Measurements from ENCODE around the gene ITGB3BP.

The ITGB3BP gene

DNA sequence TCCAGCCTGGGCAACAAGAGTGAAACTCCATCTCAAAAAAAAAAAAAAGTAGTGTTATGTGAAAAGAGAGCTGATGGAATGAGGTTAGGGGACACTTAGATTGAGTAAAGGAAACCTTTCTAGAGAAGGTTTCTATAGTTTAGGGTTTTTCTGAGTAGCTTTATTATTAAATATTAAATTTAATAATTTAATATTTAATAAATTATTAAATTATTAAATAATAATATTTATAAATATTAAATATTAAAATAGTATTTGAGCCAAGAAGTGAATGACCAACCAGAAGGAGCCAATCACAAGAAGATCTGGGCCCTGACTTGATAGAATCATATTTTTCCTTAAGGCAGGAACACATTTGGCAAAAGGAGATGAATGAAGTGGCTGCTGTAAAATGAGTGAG lies 104.9 kb downstream of the ITGB3BP start:
- no peak for DNase-seq (ENCODE audit: low read depth)

DNA sequence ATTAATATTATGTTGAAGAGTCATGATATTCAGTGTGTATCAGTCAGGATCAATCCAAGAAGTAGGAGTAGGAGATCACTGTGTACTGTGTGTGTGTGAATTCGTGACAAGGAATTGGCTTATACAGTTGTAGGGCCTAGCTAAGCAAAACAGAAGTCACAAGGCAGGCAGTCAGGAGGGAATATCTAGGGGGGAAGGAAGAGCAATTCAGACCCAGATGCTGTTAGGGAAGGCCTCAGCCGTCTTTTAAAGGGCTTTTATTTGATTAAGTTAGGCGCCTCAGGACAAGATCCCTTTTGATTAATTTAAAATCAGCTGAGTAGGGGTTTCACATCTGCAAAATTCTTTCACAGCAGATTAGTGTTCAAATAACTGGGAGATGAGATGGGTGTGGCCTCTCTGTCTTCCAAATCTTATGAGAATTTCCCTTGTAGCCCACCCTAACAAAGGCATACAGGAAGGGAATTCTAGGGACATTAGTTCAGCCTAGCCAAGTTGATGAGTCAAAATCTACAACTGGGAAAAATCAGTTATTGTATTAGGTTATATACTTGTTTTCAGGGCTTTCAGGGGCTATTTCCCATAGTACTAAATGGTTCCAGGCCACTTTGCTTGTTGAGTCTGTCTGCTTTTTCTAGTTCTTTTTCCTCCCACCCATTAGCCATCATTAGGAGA lies 108.2 kb downstream of the ITGB3BP start:
- no peak for DNase-seq (ENCODE audit: low read depth)

DNA sequence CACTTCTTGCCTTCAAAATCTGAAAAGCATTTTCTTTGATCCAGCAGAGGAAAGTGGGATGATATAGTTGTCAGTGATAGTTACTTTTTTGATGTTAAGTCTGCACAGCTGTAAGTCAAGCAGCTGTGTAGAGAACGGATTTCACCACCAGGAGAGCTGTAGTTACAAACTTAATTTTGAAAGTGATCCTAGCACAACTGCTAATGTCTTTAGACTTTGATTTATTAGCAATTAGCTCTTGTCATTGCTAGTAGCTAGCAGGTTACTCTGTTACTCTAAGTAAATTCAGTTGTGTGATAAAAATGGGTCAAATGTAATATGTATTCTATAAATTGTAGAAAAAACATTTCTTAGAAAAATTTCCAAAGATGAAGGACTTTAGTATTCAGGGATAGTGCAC lies 109.6 kb downstream of the ITGB3BP start:
- no peak for DNase-seq (ENCODE audit: low read depth)

DNA sequence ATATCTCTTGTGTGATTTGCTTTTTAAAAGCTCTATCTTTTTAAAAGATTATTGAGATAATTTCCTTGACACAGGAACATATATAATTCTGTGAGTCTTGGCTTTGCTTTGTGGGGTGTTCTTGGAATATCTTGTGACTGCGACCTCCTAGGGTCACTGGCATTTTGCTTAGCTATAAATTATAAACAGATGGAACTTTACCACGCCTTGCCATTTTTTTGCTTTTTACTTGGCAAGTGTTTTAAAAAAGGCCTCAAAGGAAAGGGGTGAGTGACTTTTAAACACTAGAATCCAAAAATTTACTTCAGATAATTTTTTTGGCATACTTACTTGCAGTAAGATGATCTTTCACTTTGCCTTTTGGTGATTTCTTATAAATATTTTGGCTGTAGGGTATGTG lies 112.0 kb downstream of the ITGB3BP start:
- DNase-seq (ENCODE audit: low read depth) = no peak

DNA sequence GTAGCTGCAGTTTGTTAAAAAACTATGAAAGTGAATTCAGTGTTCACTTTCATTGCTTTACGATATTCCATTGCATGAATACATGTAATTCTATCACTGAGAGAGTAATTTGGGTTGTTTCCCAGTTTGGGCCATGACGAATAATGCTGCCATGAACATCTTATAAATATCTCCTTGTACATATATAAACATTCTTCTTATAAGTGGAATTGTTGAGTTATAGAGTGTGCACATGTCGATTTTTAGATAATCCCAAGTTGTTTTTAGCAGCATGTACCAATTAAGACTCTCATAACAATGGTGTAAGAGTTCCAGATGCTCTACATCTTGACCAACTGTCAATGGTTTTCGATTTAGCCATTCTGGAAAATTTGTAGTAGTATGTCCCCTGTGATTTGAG lies 114.7 kb downstream of the ITGB3BP start:
- DNase-seq (ENCODE audit: low read depth) = no peak

DNA sequence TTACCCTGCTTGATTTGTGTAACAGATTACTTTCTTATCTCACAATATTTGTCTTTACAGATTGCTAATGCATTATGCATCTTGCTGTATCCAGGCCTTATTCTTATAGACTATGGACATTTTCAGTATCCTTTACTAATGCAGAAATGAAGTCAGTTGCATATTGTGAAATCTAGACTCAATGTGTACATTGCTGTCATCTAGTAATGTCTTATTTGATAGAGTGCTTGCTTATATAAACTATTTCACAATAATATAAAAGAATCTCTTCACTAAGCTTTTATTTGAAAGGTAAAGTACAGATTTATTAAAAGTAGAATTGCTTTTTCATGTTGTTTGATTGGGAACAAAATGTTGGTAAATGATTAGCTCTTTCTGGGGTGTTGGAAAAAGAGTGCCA lies 116.0 kb downstream of the ITGB3BP start:
- DNase-seq (ENCODE audit: low read depth) = peak; percentile 55

DNA sequence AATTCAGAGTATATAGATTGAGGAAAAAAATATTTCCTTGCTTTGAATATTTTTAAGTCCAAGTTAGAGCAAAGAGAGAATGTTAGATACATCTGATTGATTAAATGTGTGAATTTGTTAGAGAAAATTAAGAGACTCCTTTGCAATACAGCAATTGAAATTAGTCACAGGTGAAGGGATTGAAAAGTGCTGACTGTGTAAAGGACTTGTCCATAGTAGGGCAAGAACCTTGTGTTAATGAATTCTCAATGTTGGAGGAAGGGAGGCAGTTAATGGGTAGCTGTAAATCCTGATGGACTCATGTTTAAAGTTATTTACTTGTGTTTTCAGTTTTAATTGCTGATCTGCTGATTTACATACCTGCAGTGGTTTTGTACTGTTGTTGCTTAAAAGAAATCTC lies 117.0 kb downstream of the ITGB3BP start:
- DNase-seq (ENCODE audit: low read depth) = no peak

DNA sequence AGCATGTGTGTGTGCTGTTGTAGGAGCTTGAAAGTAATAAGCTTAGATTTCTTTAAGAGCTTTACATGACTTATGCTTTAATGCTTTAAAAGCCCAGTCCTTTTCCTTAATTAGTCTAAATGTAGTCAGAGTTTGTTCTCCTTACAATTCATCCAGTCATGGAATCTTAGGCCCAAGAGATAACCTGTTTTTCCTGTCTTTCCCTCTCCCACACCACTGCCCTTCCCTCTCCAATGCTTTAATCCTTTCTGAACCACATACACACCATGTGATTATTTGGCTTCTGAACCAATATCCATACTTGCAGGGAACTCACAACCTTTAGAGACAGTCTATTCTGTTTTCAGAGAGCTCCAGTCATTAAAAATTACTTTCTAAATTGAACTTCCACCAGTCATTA lies 118.0 kb downstream of the ITGB3BP start:
- no peak for DNase-seq (ENCODE audit: low read depth)

DNA sequence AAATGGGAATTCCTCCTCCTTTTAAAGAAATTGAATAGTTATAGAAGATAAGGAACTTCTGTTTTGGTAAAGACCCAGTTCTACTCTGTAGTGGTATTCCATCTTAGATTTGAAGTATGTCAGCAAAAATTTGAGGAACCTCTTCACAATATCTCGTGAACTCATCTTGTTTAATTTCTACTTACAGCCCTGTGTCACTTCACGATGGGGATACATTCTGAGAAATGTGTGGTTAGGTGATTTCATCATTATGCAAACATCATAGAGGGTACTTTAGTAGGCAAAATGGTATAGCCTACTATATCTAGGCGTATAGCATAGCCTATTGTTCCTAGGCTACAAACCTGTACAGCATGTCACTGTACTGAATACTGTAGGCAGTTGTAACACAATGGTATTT lies 119.6 kb downstream of the ITGB3BP start:
- DNase-seq (ENCODE audit: low read depth) = no peak

DNA sequence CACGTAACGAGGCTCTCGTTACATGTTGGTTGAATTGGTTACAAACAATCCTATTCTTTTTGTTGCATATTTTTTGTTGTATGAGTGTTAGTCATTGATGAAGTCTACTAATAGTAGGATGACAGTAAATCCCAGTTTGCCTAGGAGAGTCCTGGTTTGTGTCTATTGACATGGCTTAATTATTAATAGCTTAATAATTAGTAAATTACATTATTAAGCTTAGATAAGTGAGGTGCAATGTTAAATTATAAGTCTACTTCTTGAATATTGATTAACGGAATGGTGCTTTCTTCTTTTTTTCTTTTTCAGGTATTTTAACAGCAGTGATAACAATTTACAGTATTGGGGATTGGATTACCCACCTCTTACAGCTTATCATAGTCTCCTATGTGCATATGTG lies 121.1 kb downstream of the ITGB3BP start:
- DNase-seq (ENCODE audit: low read depth) = no peak

Measured in amniotic epithelial cell (primary cell).